NCI-H2227 (cell line): ENCODE results near the gene DNMT3B.

Experiments
- DNase-seq: peaks from one replicate; lab custom pipeline; 2025; ENCODE audit not compliant: unreplicated experiment; lab: John Stamatoyannopoulos, UW

DNMT3B gene

DNA sequence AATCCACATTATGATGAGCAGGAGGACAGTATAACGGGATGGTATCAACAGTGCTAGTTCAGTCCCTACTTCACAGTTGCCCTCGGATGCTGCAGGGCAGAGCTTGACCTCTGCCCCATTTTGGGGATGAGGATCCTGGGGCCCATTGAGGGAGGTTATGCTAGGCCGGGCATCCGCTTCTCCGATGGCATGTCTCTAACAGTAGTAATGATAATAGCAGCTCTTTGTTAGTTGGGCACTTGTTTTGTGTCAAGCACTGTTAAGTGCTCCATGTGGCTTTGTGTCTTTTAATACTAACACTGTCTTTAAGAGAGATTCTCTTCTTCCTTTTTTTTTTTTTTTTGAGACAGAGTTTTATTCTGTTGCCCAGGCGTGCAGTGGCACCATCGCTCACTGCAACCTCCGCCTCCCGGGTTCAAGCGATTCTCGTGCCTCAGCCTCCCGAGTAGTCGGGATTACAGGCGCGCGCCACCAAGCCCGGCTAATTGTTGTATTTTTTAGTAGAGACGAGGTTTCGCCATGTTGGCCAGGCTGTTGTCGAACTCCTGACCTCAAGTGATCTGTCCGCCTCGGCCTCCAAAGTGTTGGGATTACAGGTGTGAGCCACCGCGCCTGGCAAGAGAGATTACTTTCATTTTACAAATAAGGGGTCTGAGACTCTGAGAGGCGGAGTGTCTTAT lies 58.7 kb downstream of the DNMT3B start:
- peak; percentile 45 for DNase-seq

DNA sequence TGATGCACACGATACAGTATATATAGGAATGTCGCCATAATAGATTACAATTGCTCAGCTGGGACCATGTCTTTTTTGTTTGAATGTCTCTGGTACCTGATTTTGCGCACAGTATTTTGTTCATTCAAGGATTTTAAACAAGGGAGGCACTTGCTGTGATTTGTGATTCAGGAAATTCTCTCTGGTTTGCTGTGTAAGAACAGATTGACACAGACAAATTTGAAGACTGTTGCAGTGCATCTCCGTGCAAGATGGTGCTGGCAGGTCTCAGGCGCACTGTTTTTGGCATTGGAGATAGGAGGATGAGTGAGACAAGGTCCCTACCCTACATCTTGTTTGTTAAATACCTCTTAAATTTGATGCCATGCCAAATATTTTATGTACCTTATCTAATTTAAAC lies 60.0 kb downstream of the DNMT3B start:
- no peak for DNase-seq

DNA sequence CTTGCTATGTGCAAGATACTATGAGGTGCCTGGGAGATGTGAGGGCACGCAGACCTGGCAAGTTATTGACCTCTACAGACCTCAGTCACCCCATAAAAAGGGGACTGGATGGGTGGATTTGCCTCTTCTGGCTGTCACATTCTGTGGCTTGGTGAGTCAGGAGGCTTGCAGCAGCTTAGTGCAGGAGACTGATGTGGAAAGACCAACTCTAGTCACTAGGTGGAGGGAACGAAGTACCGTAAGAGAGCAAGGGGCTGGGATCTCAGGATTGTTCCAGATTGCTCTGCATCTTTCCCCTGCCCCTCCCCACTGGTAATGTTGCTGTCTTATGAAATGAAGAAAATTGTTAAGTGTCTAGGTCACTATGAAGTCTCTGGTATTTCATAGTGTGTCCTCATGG lies 60.9 kb downstream of the DNMT3B start:
- DNase-seq = no peak

DNA sequence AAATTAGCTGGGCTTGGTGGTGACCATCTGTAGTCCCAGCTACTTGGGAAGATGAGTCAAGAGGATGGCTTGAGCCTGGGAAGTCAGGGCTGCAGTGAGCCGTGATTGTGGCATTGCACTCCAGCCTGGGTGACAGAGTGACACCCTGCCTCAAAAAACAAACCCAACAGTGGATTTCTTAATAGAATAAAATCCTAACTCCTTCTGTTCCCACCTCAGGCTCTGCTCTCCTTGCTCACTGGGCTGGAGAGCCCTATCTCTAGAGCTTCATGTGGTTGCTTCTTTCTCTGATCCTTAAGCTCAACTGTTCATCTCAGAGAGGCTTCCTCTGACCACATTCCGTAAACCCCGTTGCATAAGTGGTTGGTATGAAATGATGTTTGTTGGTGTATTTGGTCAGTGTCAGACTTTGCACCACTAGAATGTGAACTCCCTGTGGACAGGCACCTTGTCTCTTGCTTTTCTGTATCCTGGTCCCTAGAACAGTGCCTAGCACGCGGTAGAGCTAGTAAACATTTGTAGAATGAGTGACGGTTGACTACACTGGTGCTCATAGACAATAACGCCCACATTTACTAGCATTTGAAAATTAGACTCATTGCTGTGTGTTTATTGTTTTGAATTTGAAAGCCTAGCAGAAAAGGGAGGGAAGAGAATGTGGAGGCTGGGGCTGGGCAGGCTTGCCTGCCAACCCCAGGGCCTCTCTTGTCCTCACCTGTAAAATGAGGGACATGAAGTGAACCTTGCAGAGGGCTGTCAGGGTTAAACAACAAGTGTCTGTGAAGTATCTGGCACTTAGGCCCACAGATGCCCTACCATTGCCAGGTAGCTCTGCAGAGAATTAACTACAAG lies 61.8 kb downstream of the DNMT3B start:
- no peak for DNase-seq

DNA sequence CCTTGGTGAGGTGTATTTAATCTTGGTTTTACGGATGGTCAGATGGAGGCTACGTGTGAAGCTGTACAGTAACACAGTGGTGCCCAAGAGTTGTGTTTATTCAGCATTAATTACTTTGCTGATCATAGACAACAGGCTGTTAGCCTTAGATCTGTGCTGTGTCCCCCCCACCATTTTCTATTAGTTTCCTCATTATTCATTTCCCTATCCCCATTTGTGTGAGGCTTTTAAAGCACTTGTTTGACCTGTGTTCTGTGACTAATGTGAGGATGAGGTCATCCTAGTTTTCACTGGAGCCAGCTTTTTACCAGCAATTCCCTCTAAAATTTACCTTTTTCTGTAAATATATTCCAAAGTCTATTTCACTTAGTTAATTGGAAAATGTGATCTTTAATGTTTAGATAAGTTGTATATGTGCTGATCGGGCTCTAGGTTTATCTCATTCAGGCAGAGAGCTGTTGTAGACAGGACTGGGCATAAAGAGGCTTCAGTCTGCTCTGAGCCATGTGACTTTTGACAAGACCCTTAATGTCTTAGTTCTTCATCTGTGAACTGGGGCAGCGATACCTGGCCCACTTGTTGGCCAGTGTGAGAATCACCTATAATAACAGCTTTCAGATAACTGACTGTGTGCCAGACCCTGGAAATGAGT lies 66.0 kb downstream of the DNMT3B start:
- DNase-seq = no peak

DNA sequence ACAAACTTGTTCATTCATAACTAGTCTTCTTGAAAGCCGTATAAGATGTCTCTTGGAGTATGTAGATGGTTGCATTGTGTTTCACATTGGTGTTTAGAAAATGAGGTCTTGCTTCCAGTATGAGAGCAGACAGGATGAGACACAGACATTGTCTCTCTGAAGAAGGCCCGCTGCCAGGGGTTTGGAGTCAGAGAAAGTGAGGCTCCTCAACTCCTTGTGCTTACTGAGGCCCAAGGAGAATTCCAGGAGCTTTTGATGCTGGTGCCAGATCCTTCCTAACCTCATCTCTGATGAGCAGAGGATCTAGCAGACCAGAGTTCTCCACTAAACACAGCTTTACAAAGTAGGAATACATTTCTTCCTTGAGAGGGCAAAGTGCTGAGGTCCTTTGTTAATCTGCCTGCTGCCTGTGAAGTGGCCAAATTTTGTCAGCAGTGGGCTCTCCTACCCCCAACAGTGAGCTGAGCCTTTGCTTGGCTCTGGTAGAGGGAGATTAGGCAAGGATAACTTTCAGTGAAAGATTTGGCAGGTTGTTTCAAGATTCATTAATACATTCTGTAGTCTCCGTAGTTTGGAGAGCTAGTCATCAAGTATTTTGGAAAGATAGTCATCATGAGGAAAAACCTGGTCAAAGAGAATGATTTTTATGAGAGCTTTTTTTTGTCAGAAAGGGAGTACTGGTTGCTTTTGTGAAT lies 67.3 kb downstream of the DNMT3B start:
- no peak for DNase-seq

DNA sequence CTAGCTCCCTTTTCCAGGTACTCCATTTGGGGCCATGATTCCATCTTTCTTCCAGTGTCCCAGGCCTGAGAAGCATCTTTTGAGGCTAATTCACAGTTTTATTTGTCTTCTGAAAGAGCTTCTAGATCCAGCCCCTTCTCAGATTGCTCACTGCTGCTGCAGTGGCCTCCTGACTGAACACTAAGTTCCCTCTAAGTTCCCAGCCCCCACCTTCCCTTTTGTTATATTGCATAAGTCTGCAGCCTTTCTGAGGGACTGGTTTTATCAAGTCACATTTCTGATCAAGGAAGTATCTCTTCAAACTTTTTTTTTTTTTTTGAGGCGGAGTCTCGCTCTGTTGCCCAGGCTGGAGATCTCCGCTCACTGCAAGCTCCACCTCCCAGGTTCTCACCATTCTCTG lies 68.3 kb downstream of the DNMT3B start:
- DNase-seq = no peak

DNA sequence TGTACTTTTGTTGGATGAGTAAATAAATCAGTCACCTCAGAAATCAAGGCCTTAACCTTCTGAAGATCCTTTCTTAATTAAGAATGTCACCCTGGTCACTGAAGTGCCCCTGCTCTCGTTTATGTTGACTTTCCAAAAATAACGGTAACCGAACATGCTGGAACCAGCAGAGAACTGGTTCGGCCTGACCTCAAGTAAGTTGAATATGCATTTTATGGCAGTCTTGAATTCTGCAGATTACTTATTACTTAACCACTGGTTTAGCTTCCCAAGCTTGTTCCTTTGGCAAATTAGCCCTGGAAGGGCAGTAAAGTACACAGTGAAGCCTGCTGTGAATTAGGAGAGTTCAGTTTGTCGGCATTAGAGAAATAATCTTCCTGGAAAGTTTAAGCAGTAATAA lies 69.8 kb downstream of the DNMT3B start:
- DNase-seq = no peak

DNA sequence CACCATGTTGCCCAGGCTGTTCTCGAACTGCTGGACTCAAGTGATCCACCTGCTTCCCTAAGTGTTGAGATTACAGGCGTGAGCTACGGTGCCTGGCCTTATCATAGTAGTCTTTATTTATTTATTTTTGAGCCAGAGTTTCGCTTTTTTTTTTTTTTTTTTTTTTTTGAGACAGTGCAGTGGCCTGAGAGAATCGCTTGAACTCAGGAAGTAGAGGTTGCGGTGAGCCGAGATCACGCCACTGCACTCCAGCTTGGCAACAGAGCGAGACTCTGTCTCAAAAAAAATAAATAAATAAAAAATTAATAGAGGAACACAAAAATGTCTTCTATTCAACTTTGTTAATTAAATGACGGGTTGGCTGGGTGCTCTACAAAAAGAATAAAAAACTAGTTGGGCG lies 70.5 kb downstream of the DNMT3B start:
- no peak for DNase-seq

DNA sequence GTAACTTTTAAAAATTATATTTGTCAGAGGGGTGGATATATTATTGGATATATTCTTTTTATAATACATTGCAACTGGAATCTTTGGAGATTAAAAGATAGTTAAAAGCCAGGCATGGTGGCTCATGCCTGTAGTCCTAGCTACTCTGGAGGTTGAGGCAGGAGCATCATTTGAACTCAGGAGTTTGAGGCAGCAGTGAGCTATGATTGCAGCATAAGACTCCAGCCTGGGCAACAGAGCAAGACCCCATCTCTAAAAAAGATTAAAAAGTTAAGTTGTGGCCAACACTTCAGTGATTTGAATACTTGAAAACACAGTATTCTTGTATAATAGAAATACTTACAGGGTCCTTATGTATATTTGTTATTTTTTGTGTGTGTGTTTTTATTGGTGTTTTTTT lies 72.8 kb downstream of the DNMT3B start:
- DNase-seq = no peak

DNA sequence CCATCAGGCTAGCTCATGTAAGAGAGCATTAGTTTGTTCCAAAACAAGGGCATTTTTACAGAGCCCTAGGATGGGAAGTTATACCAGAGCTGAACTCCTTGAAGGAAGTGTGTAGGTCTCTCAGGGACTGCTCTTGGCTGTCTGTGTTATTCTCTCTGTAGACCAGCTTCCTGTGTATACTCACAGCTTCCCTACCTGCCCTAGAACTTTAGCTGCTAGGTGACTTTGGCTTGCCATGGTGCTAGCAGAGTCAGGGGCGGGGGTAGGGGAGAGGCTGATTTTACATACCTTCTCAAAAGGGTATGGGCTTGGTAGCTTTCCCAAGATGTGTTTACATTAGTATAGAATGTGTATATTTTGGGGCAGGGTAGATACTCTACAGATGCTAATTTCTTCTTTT lies 75.0 kb downstream of the DNMT3B start:
- no peak for DNase-seq

DNA sequence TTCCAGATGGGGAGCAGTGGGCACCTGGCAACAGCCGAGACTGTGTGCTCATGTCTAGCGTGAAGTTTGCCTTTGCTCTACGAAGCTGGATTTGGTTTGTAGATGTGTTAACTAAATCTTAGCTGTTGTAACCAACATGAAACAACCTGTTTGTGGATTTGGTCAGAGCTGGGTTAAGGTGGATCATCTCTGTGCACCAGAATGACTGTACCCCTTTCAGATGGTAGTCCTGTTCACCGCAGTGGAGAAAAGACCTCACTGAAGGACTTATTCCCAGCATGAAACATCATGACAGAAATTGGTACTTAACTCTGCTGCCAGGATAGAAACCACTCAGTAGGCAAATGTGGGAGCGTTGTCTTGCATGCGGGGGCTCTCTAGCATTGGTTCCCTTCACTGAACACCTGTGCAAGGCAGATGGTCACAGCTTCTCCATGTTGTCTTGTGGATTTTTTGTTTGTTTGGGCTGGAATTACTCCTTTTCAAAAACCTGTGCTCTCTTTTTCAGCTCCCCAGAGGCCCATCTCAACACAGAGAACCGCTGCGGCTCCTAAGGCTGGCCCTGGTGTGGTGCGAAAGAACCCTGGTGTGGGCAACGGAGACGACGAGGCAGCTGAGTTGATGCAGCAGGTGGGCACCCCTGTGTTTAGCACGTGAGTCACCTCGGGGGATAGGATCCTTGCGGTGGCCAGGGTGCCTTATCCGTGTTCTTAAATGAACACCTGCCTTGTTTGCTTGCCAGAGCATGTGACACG lies 77.2 kb downstream of the DNMT3B start:
- DNase-seq = no peak

DNA sequence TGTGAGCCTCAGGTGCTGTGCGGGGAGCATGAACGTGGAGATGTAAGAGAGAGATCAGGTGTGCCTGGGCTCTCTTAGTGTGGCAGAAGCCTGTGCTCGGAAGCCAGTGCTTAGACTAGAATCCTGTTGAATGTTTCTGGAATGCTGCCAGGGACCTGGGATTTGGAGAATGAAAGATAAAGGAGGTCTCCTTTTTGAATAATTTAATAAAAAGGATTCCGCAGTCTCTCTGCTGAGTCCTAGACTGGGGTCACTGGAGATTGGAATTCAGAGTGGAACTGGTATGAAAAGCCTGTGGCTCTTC lies 77.7 kb downstream of the DNMT3B start:
- DNase-seq = no peak

DNA sequence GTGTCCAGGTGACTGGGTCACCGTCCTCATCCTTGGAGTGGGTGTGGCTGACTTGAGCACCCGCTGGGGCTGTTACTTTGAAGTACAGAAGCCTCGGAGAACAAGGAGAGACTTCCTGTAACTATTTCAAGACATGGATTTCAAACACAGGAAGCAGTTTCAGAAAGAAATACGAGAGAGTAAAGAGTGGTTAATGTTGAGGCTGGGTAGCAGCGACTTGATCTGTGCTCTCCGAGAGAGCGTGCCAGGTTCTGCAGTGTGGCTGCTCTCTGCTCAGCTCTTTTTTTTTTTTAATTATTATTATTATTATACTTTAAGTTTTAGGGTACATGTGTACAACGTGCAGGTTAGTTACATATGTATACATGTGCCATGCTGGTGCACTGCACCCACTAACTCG lies 79.0 kb downstream of the DNMT3B start:
- DNase-seq = no peak

DNA sequence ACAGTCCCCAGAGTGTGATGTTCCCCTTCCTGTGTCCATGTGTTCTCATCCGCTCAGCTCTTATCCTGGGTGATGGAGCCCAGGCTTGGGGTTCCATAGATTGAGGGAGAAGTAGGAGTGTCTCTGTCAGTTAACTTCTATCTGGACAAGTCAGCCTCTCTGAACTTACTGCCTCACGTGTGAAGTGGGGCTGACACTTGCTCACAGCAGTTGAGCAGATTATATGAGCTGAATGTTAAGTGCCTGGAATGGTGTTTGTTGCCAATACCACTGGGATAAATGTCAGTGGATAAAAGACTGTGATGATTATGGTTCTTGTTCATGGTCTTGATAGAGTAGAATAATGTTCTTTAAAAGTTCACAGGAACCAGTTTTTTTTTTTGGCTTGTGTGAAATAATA lies 79.4 kb downstream of the DNMT3B start:
- DNase-seq = no peak

DNA sequence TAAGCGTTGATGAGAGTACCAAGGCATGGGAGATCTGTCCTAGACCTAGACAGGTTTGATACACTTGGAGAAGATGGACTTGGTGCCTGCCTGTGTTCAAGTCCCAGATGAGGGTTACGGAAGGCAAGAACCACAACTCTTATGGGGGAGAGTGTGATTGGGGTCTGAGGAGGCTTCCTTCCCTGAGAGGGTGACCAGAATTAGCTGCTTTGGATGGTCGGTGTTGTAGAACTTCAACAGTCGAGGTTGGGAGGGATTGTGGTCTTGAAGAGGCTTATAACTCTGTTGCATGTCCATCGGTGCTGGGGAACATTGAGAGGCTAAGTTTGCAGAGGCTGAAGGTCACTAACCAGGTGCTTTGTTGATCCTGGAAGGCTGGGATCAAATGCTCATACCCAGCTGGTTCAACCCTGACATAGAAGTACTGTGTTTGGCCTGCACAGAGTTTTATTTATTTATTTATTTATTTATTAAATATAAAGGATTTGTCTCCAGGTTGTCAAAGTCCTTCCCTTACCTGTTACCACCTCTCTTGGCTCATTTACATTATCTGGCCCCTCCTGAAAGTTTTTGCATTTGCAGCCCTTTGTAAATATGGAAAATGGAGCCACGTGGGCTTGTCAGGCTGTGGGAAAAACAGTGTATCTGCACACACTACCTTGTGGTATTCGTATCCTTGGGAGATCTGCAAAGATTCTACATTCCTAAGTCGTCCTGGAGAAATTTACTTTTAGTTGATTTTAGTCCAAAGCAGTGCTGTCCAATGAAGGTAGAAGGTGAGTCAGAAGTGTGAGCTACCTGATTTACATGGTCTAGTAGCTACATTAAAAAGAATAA lies 80.7 kb downstream of the DNMT3B start:
- no peak for DNase-seq

DNA sequence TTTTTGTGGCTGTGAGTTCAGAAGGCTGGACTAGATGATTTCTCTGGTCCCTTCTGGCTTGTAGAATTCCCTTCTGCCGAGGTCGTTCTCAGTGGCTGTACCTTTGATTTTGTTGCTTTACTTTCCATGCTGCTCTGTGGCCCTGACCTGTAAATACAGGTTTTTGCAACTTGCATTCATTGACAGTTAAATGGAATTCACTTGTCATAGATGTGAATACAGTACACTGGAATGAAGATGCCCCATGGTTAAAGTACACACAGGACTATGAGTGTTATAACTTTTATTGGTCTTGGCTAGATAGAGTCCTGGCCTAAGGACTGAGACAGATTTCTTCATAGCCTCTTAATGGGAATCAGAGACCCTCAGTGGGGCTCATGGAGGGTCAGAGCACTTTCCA lies 83.6 kb downstream of the DNMT3B start:
- DNase-seq = no peak

DNA sequence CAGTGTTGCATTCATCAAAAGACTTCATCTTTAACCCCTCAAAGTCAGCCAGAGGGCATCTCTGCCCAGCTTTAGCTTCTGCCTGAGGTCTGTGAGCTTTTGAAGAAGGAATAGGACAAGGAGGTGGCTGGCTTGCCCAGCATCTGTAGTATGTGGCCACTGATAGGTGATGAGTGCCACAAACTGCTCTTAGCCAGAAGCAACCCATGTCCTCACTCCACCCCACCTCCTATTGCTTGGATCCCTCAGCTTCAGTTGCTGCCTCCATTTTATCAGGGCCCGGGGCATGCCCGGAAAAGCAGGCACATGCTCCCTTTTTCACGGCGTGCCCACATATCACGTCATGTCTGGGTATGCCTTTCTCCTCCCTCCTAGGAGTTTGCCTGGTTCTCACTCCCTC lies 84.7 kb downstream of the DNMT3B start:
- no peak for DNase-seq

DNA sequence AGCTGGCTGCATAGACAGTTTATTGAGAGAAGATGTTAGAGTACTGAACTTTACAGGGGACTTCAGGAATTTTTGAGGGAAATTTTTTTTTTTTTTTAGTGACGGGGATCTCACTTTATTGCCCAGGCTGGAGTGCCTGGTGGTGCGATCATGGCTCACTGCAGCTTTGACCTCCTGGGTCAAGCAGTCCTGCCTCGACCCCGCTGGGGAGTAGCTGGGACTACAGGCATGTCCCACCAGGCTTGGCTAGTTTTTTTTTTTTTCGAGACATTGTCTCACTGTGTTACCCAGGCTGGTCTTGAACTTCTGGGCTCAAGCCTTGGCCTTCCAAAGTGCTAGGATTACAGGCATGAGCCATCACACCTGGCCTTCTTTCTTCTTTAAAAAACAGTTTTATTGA lies 85.8 kb downstream of the DNMT3B start:
- no peak for DNase-seq

DNA sequence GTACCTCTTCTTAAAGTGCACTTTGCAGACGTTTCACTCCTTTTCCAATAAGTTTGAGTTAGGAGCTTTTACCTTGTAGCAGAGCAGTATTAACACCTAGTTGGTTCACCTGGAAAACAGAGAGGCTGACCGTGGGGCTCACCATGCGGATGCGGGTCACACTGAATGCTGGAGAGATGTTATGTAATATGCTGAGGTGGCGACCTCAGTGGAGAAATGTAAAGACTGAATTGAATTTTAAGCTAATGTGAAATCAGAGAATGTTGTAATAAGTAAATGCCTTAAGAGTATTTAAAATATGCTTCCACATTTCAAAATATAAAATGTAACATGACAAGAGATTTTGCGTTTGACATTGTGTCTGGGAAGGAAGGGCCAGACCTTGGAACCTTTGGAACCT lies 86.7 kb downstream of the DNMT3B start:
- DNase-seq = no peak
